ENCODE data around the gene SNCG. TPM values are rescaled to one million over a fixed set of nuclear protein-coding genes. Genes with fewer than 3 reads are reported as not detected.
"Not testable (repeated sequence)": the region's sequence is repeated elsewhere in the genome, so short reads cannot be mapped to it uniquely, and the experiment has no call there.

The SNCG gene
- total and polyA plus RNA-seq, 3 donors from 2014 or later, result 8.3 to 30.3 (median 8.9) TPM

GRCh38 chr10:86937502-86938154, 20.8 kb upstream of the SNCG start:
- Histone ChIP-seq H3K4me3 (no peak overlapping the region), H3K27ac (no peak overlapping the region), H3K27me3 (no peaks in the 10 kb centered on the region), H3K36me3 (ENCODE audit: low read depth, missing control alignments) (no peaks in the 10 kb centered on the region), H3K9me3 (no peaks in the 10 kb centered on the region), H3K4me1 (no peaks in the 10 kb centered on the region)
- no peak for DNase-seq
- intact Hi-C loops (cut with DNase I; ENCODE audit: low total_unique reads), result no loop called here
- TF ChIP-seq CTCF (IDR thresholded peaks at IDR 0.05) (no peak), POLR2A (IDR thresholded peaks at IDR 0.05) (no peak)
- 71 to 78% methylated on average over 6 of the region's 6 CpGs for WGBS, 2 donors

- no peak for DNase-seq
- Histone ChIP-seq H3K4me1 (peaks cover under 1% of the 10 kb centered on the region), H3K4me3 (no peak overlapping the region), H3K27ac (no peak overlapping the region), H3K27me3 (no peaks in the 10 kb centered on the region), H3K9me3 (no peaks in the 10 kb centered on the region), H3K36me3 (ENCODE audit: low read depth, missing control alignments) (no peaks in the 10 kb centered on the region)
- WGBS, 2 donors, result 36 to 72% methylated on average over 2 of the region's 2 CpGs
- intact Hi-C loops (cut with DNase I; ENCODE audit: low total_unique reads), result no loop called here
- TF ChIP-seq CTCF (IDR thresholded peaks at IDR 0.05) (no peak), POLR2A (IDR thresholded peaks at IDR 0.05) (no peak)
Observed at GRCh38 chr10:86938260-86938659, 20.1 kb upstream of the SNCG start.

GRCh38 chr10:86940076-86940475, 18.3 kb upstream of the SNCG start:
- H3K4me1 ChIP-seq, result peaks cover 10% of the 10 kb centered on the region
- intact Hi-C loops (cut with DNase I; ENCODE audit: low total_unique reads); H3K27ac ChIP-seq; H3K36me3 ChIP-seq (ENCODE audit: low read depth, missing control alignments); DNase-seq; H3K9me3 ChIP-seq; H3K4me3 ChIP-seq; H3K27me3 ChIP-seq: not testable (repeated sequence)
- 84 to 89% methylated on average over 16 of the region's 16 CpGs for WGBS, 2 donors

GRCh38 chr10:86940677-86941076, 17.7 kb upstream of the SNCG start:
- Histone ChIP-seq H3K27me3 (no peaks in the 10 kb centered on the region), H3K36me3 (ENCODE audit: low read depth, missing control alignments) (no peaks in the 10 kb centered on the region), H3K27ac (no peak overlapping the region), H3K4me1 (peaks cover 15% of the 10 kb centered on the region), H3K9me3 (no peaks in the 10 kb centered on the region), H3K4me3 (no peak overlapping the region)
- 76 to 79% methylated on average over 3 to 6 of the region's 6 CpGs for WGBS, 2 donors
- no peak for DNase-seq
- TF ChIP-seq CTCF (IDR thresholded peaks at IDR 0.05) (no peak), POLR2A (IDR thresholded peaks at IDR 0.05) (no peak)
- intact Hi-C loops (cut with DNase I; ENCODE audit: low total_unique reads), result no loop called here

GRCh38 chr10:86941426-86941825, 17.0 kb upstream of the SNCG start:
- Histone ChIP-seq H3K4me3 (no peak overlapping the region), H3K36me3 (ENCODE audit: low read depth, missing control alignments) (no peaks in the 10 kb centered on the region), H3K27me3 (no peaks in the 10 kb centered on the region), H3K9me3 (no peaks in the 10 kb centered on the region), H3K4me1 (peaks cover 22% of the 10 kb centered on the region), H3K27ac (no peak overlapping the region)
- TF ChIP-seq POLR2A (IDR thresholded peaks at IDR 0.05), result no peak
- intact Hi-C loops (cut with DNase I; ENCODE audit: low total_unique reads), result no loop called here
- no peak for DNase-seq
- WGBS, 2 donors, result 79 to 83% methylated on average over 2 of the region's 2 CpGs

- TF ChIP-seq POLR2A (IDR thresholded peaks at IDR 0.05), result no peak
- TF ChIP-seq CTCF (IDR thresholded peaks at IDR 0.05), result no peak
- Histone ChIP-seq H3K27me3 (no peaks in the 10 kb centered on the region), H3K4me3 (peak overlapping the region in 1 of 2 donors; percentile 21), H3K36me3 (ENCODE audit: low read depth, missing control alignments) (no peaks in the 10 kb centered on the region), H3K4me1 (peaks cover 22% of the 10 kb centered on the region), H3K9me3 (no peaks in the 10 kb centered on the region), H3K27ac (no peak overlapping the region)
- no peak for DNase-seq
- intact Hi-C loops (cut with DNase I; ENCODE audit: low total_unique reads), result no loop called here
- WGBS, 2 donors, result 63 to 77% methylated on average over 12 to 14 of the region's 14 CpGs
Observed at GRCh38 chr10:86941991-86942421, 16.4 kb upstream of the SNCG start.
